Thoracic aorta (tissue), 2 donors: ENCODE measurements around the gene CELF4. TPM values are rescaled to one million over a fixed set of nuclear protein-coding genes. Genes with fewer than 3 reads are reported as not detected.

ENCODE experiments used
- ATAC-seq: fragments of 150-250 bp; one replicate; pipeline ENCODE4 v1.8.0; 2017; ENCODE audit warnings: low read depth; ENCODE audit not compliant: insufficient number of reproducible peaks, low FRiP score
- DNase-seq: peaks from one replicate; pipeline ENCODE4 v3.0.0-alpha.2; 2020; ENCODE audit warnings: low spot score
- H3K27ac ChIP-seq, 2 donors: fragments of 200-600 bp; sonication (generic); 1 replicate in 1 of 2; 2 replicates in 1 of 2; pipeline ENCODE4 v1.5.1; 2016; ENCODE audit warnings: mild to moderate bottlenecking in 2 of 2, moderate library complexity in 2 of 2
- H3K27me3 ChIP-seq: fragments of 200-600 bp; sonication (generic); replicated peaks from 2 replicates; pipeline ENCODE4 v1.6.0; 2016; ENCODE audit warnings: mild to moderate bottlenecking; ENCODE audit not compliant: insufficient read depth
- H3K36me3 ChIP-seq: fragments of 200-600 bp; sonication (generic); one replicate; pipeline ENCODE4 v1.5.1; 2016
- H3K4me1 ChIP-seq, 2 donors: fragments of 200-600 bp; sonication (generic); 1 replicate in 1 of 2; 2 replicates in 1 of 2; pipeline versions ENCODE4 v1.5.1 to v1.6.0; 2016; ENCODE audit warnings: low read depth in 2 of 2, mild to moderate bottlenecking in 1 of 2; ENCODE audit not compliant: control insufficient read depth in 1 of 2
- H3K4me3 ChIP-seq: fragments of 200-600 bp; sonication (generic); 2 replicates; pipeline ENCODE4 v1.5.1; 2016; ENCODE audit warnings: mild to moderate bottlenecking
- H3K9me3 ChIP-seq: fragments of 200-600 bp; sonication (generic); 2 replicates; pipeline ENCODE4 v1.5.1; 2016
- total RNA-seq, 2 donors: library from RNA; depleted of rRNA; stranded (reverse); fragments of >200 nt; gene quantifications; one replicate each; pipeline versions ENCODE4 v1.1.0 to v1.2.3, GENCODE V29; 2016
- TF ChIP-seq, protein P1 (sequence below): fragments of 200-600 bp; sonication (generic); IDR thresholded peaks from one replicate; pipeline ENCODE4 v1.5.1; 2019; ENCODE audit warnings: antibody characterized with exemption

CELF4 gene
- total RNA-seq, 2 donors from 2014 or later: not detected

DNA sequence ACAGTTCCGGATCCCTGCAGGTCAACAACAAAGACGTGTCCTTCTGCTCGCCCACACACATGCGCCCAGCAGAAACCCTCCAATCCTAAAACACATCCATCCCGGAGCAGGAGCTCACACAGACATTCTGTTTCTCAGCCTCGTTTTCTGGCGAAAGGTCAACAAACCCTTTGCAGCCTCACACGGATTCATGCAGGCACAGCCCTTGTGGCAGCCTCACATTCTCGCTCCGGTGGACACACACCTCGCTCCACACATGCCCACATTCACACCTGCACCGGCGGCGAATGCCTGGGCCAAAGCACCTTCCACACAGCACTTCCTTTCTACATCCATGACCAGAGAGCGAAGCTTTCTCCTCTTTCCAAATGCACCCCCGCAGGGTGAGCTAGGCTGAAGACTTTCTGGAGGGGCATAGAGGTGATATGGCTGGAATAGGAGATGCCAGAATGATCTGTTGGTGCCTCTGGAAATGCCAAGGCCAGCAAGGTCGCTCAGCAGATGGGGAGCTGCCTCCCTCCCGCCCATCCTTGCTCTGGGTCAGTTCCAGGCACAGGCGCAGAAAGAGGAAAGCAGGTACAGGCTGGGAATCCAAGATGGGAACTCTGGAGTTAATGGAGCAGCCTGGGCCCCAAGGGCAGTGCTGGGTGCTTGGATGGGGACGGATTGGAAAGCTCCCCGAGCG lies 88.8 kb downstream of the CELF4 start:
- H3K4me1 ChIP-seq: no peaks in the 10 kb centered on the region
- no peaks in the 10 kb centered on the region for H3K27me3 ChIP-seq
- no peak overlapping the region for H3K27ac ChIP-seq
- H3K9me3 ChIP-seq: no peaks in the 10 kb centered on the region
- TF ChIP-seq, protein P1, sequence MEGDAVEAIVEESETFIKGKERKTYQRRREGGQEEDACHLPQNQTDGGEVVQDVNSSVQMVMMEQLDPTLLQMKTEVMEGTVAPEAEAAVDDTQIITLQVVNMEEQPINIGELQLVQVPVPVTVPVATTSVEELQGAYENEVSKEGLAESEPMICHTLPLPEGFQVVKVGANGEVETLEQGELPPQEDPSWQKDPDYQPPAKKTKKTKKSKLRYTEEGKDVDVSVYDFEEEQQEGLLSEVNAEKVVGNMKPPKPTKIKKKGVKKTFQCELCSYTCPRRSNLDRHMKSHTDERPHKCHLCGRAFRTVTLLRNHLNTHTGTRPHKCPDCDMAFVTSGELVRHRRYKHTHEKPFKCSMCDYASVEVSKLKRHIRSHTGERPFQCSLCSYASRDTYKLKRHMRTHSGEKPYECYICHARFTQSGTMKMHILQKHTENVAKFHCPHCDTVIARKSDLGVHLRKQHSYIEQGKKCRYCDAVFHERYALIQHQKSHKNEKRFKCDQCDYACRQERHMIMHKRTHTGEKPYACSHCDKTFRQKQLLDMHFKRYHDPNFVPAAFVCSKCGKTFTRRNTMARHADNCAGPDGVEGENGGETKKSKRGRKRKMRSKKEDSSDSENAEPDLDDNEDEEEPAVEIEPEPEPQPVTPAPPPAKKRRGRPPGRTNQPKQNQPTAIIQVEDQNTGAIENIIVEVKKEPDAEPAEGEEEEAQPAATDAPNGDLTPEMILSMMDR: no peak
- no peaks in the 10 kb centered on the region for H3K36me3 ChIP-seq
- DNase-seq (no peak), ATAC-seq (no peak)
- no peak overlapping the region for H3K4me3 ChIP-seq

DNA sequence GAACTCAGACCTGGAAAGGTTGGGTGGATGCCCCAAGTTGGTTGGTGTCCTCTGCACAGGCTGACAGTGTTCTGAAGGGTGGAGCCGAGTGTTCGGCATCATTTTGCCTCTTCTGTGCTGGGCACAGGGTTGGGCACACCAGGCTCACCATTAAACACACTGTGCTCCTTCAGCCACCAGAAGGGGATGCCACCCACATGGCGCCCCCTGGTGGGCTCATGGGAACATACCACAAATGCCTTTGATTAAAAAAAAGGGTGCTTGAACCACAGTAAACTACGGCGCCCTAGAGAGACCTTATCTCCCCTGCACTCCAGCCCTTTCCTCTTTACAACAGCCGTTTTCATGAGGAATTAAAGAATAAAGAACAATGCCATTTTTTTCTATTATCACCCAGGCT lies 89.4 kb downstream of the CELF4 start:
- Histone ChIP-seq H3K27ac (no peak overlapping the region), H3K4me1 (no peaks in the 10 kb centered on the region), H3K4me3 (no peak overlapping the region), H3K9me3 (no peaks in the 10 kb centered on the region), H3K36me3 (no peaks in the 10 kb centered on the region), H3K27me3 (no peaks in the 10 kb centered on the region)
- DNase-seq (no peak), ATAC-seq (no peak)
- TF ChIP-seq, protein P1: no peak

DNA sequence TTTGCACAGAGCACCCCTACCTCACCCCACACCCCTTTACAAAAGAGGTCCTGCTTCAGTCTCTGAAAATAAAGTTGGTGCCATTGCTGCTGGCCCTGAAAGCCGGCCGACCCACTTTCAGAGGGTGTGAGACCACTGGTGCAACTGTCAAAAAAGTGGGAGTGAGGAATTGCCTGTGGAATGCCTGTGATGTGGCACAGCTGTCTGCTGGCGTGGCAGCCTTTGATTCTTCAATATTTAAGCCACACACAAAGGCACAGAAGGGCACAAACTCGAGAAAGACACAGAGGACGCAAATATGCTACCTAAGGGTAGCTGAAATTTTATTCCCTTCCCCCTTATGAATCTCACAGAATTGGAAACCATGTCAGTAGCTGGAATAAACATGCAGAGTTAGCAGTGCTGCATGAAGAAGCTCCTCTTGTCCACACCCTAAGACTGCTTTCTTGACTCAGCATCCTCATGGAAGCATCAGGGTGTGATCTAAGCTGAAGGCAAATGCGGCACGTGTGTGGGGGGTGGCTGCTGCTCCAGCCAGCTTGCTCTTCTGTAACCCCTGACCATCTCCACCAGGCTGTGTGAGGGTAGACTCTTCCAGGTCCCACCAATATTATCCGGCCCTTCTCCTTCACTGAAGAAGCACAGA lies 92.3 kb downstream of the CELF4 start:
- H3K9me3 ChIP-seq: no peaks in the 10 kb centered on the region
- TF ChIP-seq, protein P1: no peak
- DNase-seq: no peak
- ATAC-seq: no peak
- no peaks in the 10 kb centered on the region for H3K27me3 ChIP-seq
- H3K4me3 ChIP-seq: no peak overlapping the region
- H3K4me1 ChIP-seq: no peaks in the 10 kb centered on the region
- no peaks in the 10 kb centered on the region for H3K36me3 ChIP-seq
- H3K27ac ChIP-seq: no peak overlapping the region

DNA sequence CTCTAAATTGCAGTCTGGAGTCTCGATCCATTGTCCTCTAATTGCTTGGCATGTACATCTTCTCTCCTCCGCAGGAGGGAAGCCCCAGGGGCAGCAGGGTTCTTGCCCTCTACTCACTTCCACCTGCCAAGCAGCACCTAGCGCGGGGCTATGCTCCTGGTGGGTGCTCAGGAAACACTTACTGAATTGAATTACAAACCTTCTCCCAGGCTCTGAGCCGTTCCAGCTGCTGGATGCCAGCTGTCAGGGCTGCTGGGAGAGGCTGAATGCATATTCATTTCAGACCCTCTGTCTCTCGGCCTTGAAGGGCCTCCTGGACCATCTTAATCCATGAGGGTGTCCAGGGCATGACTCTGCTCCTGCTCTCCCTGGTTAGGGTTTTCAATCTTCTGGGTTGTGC lies 94.0 kb downstream of the CELF4 start:
- TF ChIP-seq, protein P1: no peak
- no peaks in the 10 kb centered on the region for H3K36me3 ChIP-seq
- no peaks in the 10 kb centered on the region for H3K4me1 ChIP-seq
- H3K27me3 ChIP-seq: no peaks in the 10 kb centered on the region
- no peaks in the 10 kb centered on the region for H3K9me3 ChIP-seq
- ATAC-seq: no peak
- H3K4me3 ChIP-seq: no peak overlapping the region
- DNase-seq: no peak
- no peak overlapping the region for H3K27ac ChIP-seq

DNA sequence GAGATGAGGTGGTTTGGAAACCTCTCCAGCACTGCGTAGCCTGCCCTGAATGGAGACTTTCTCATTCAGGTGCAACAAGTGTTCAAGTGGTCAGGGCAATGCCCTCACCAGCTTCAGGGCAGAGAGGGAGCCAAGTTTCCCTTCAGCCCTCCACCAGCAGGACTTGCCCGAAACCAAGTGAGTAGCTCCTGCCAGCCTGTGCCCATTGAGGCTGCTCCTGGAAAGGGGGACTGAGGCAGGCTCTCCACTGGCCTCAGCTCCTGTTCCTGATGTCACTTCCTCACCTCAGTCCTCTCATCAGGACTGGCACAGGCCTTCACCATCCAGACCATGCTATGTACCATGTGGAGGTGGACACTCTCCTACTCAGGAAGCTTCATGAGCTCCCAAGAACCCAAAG lies 94.6 kb downstream of the CELF4 start:
- no peak overlapping the region for H3K4me3 ChIP-seq
- no peaks in the 10 kb centered on the region for H3K4me1 ChIP-seq
- TF ChIP-seq, protein P1: no peak
- no peaks in the 10 kb centered on the region for H3K9me3 ChIP-seq
- H3K36me3 ChIP-seq: no peaks in the 10 kb centered on the region
- no peaks in the 10 kb centered on the region for H3K27me3 ChIP-seq
- no peak for ATAC-seq
- no peak for DNase-seq
- H3K27ac ChIP-seq: no peak overlapping the region
